Stomach (tissue), 4 donors: ENCODE measurements around the gene DEPP1.

Source experiments
- EP300 ChIP-seq: sonication (generic); formaldehyde crosslinking; IDR thresholded peaks from one replicate; pipeline ENCODE4 v1.6.1; 2017; ENCODE audit warnings: antibody characterized with exemption
- POLR2A ChIP-seq, 4 donors: fragments of 450-650 bp; IDR thresholded peaks; one replicate each; pipeline ENCODE4 v1.6.1; 2016; ENCODE audit warnings: antibody characterized with exemption in 4 of 4, control low read depth in 2 of 4, mild to moderate bottlenecking in 1 of 4, moderate library complexity in 1 of 4
- POLR2AphosphoS5 ChIP-seq, 3 donors: sonication (generic); formaldehyde crosslinking; IDR thresholded peaks; one replicate each; pipeline ENCODE4 v1.6.1; 2016; ENCODE audit warnings: antibody characterized with exemption in 3 of 3
- TF ChIP-seq, protein P1 (sequence below), 7 experiments: fragments of 450-650 bp in 4 of 7; fragments of 200-600 bp in 3 of 7; sonication (generic) in 3 of 7; IDR thresholded peaks; one replicate each; pipeline ENCODE4 v1.5.1; 2016 to 2019; ENCODE audit warnings: antibody characterized with exemption in 7 of 7, control low read depth in 2 of 7, mild to moderate bottlenecking in 1 of 7

DNA sequence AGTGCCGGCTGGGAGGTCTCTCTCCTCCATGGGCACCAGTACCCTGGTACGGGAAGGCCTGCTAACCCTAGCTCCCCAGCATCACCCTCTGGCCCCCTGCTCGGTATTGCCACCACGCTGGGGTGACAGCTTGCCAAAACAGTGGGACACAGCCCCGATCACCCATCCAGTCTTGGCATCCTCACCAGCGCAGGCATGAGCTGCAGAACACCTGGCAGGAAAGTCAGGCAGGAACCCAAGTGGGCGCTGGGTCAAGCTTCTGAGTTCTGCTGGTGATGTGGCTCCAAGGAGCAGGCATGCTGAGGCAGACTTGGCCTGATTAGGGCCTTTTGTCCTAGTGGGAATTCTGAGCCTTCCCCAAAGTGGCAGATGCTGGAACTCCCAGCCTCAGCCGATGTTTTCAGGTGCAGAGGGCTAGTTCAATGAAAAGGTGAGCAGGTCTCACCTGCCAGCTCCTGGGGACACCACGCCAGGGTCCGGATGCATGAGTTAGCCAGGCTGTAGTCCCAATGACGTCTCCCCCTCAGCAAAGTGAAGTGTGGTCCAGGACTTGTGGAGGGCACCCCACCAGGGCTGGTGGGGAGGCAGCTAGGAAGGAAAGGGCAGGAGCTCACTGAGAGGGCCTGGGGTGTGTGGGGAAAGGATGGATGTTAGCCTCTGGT, 13.6 kb upstream of the DEPP1 start:
- TF ChIP-seq EP300 (no peak), POLR2A (IDR thresholded peaks at IDR 0.05) (no peak), POLR2AphosphoS5 (IDR thresholded peaks at IDR 0.05) (no peak)
- TF ChIP-seq, protein P1, sequence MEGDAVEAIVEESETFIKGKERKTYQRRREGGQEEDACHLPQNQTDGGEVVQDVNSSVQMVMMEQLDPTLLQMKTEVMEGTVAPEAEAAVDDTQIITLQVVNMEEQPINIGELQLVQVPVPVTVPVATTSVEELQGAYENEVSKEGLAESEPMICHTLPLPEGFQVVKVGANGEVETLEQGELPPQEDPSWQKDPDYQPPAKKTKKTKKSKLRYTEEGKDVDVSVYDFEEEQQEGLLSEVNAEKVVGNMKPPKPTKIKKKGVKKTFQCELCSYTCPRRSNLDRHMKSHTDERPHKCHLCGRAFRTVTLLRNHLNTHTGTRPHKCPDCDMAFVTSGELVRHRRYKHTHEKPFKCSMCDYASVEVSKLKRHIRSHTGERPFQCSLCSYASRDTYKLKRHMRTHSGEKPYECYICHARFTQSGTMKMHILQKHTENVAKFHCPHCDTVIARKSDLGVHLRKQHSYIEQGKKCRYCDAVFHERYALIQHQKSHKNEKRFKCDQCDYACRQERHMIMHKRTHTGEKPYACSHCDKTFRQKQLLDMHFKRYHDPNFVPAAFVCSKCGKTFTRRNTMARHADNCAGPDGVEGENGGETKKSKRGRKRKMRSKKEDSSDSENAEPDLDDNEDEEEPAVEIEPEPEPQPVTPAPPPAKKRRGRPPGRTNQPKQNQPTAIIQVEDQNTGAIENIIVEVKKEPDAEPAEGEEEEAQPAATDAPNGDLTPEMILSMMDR (IDR thresholded peaks at IDR 0.05) = no peak
